GM12878 (cell line): ENCODE measurements around the gene SOWAHB. TPM values are rescaled to one million over a fixed set of nuclear protein-coding genes. Genes with fewer than 3 reads are reported as not detected.

ENCODE experiments used
- ATAC-seq: fragments of 200-7000 bp; cut with Tn5 transposase; 3 replicates; pipeline ENCODE4 v1.9.1; 2020; ENCODE audit warnings: mild to moderate bottlenecking, moderate library complexity
- BruUV-seq: library from RNA; stranded (reverse); fragments of 400-500 nt; replicated peaks from 2 replicates; lab custom pipeline; 2021; lab: Mats Ljungman, UMichigan
- CTCF ChIA-PET: fragments of 300-600 bp; sonication (Branson Sonifier 250); formaldehyde crosslinking; extraction: SDS; loops from one replicate; lab custom pipeline; 2021; ENCODE audit warnings: inconsistent platforms; lab: Yijun Ruan, JAX
- POLR2A ChIA-PET: fragments of 350-600 bp; formaldehyde crosslinking; extraction: SDS; loops from one replicate; lab custom pipeline; 2021; ENCODE audit warnings: inconsistent platforms; lab: Charles Lee
- RAD21 ChIA-PET: fragments of 300-600 bp; sonication (Branson Sonifier 250); formaldehyde crosslinking; loops from one replicate; lab custom pipeline; 2023; ENCODE audit warnings: antibody characterized with exemption; ENCODE audit not compliant: unreplicated experiment; lab: Charles Lee
- SMC1A ChIA-PET: fragments of 300-600 bp; sonication (Branson Sonifier 250); formaldehyde crosslinking; loops from one replicate; lab custom pipeline; 2023; ENCODE audit not compliant: unreplicated experiment, uncharacterized antibody; lab: Charles Lee
- DNase-seq: peaks from one replicate; pipeline ENCODE4 v3.0.0-alpha.2; 2011; ENCODE audit warnings: low read depth, low spot score
- FAIRE-seq: peaks from 3 replicates; lab custom pipeline; 2011; peaks lifted over from hg19 to GRCh38; lab: Jason Lieb, UNC
- H2AFZ ChIP-seq: 2 replicates; pipeline ENCODE4 v1.6.0; 2011; ENCODE audit warnings: low read depth, low read length, control low read depth; ENCODE audit not compliant: control insufficient read depth
- H3K27ac ChIP-seq: 2 replicates; pipeline ENCODE4 v1.5.1; 2011; ENCODE audit warnings: control low read depth; ENCODE audit not compliant: control insufficient read depth, insufficient read depth
- H3K27me3 ChIP-seq, 2 experiments: replicated peaks in 1 of 2; 2 replicates each; pipeline versions ENCODE4 v1.6.0 to v1.6.1; 2011; ENCODE audit warnings: low read length in 1 of 2; ENCODE audit not compliant: control insufficient read depth in 2 of 2, insufficient read depth in 2 of 2
- H3K36me3 ChIP-seq, 2 experiments: 2 replicates each; pipeline ENCODE4 v1.5.1; 2011; ENCODE audit warnings: low read length in 1 of 2; ENCODE audit not compliant: control insufficient read depth in 2 of 2, insufficient read depth in 2 of 2
- H3K4me1 ChIP-seq: 2 replicates; pipeline ENCODE4 v1.6.1; 2011; ENCODE audit warnings: mild to moderate bottlenecking, low read length, moderate library complexity, mixed read lengths; ENCODE audit not compliant: control insufficient read depth, insufficient read depth
- H3K4me2 ChIP-seq: 2 replicates; pipeline ENCODE4 v1.6.0; 2011; ENCODE audit warnings: control low read depth; ENCODE audit not compliant: control insufficient read depth, insufficient read depth
- H3K4me3 ChIP-seq: fragments of 200-600 bp; sonication (generic); 2 replicates; pipeline ENCODE4 v1.5.1; 2016
- H3K79me2 ChIP-seq: 2 replicates; pipeline ENCODE4 v1.6.0; 2011; ENCODE audit warnings: low read length; ENCODE audit not compliant: control insufficient read depth, insufficient read depth
- H3K9ac ChIP-seq: 2 replicates; pipeline ENCODE4 v1.8.0; 2011; ENCODE audit warnings: low read length, control low read depth, mixed read lengths; ENCODE audit not compliant: control insufficient read depth, insufficient read depth
- H3K9me3 ChIP-seq: replicated peaks from 3 replicates; pipeline ENCODE4 v1.5.1; 2011; ENCODE audit warnings: mild to moderate bottlenecking, low read length; ENCODE audit not compliant: control insufficient read depth, insufficient read depth
- H4K20me1 ChIP-seq: 2 replicates; pipeline ENCODE4 v1.6.0; 2011; ENCODE audit not compliant: control insufficient read depth, insufficient read depth
- EP300 ChIP-seq, 2 experiments: fragments of 150-350 bp in 1 of 2; IDR thresholded peaks; 2 replicates each; pipeline ENCODE4 v1.6.1; 2011 to 2012; ENCODE audit warnings: low read depth in 2 of 2, low read length in 2 of 2, borderline replicate concordance in 1 of 2, improper control_type of control experiment in 1 of 2, inconsistent platforms in 1 of 2; ENCODE audit not compliant: control insufficient read depth in 1 of 2
- ESRRA ChIP-seq: IDR thresholded peaks from 2 replicates; pipeline ENCODE4 v1.6.1; 2012; ENCODE audit warnings: mild to moderate bottlenecking, low read length, improper control_type of control experiment
- ETV6 ChIP-seq, 2 experiments: fragments of 450-650 bp in 1 of 2; IDR thresholded peaks in 1 of 2; conservative IDR thresholded peaks in 1 of 2; 2 replicates each; pipeline ENCODE4 v1.6.1; 2014; ENCODE audit warnings: antibody characterized with exemption in 1 of 2, borderline replicate concordance in 1 of 2, low read depth in 1 of 2, mild to moderate bottlenecking in 1 of 2, moderate library complexity in 1 of 2
- HCFC1 ChIP-seq: fragments of 150-350 bp; IDR thresholded peaks from 2 replicates; pipeline ENCODE4 v1.6.1; 2014; ENCODE audit warnings: low read length
- MTA3 ChIP-seq: IDR thresholded peaks from 2 replicates; pipeline ENCODE4 v1.6.1; 2012; ENCODE audit warnings: low read length, inconsistent platforms, borderline replicate concordance
- MYB ChIP-seq: fragments of 150-350 bp; IDR thresholded peaks from 2 replicates; pipeline ENCODE4 v1.6.1; 2014; ENCODE audit warnings: mild to moderate bottlenecking, low read depth, low read length, borderline replicate concordance
- NBN ChIP-seq: fragments of 450-650 bp; IDR thresholded peaks from 2 replicates; pipeline ENCODE4 v1.6.1; 2016
- RUNX3 ChIP-seq: IDR thresholded peaks from 2 replicates; pipeline ENCODE4 v1.6.1; 2012; ENCODE audit warnings: low read length, inconsistent platforms
- SREBF2 ChIP-seq: IDR thresholded peaks from 2 replicates; pipeline ENCODE4 v1.6.1; 2012; ENCODE audit warnings: mild to moderate bottlenecking, low read length
- SRF ChIP-seq, 2 experiments: IDR thresholded peaks; 2 replicates each; pipeline ENCODE4 v1.6.1; 2011; ENCODE audit warnings: low read depth in 2 of 2, low read length in 2 of 2, mild to moderate bottlenecking in 1 of 2, moderate library complexity in 1 of 2
- SUPT20H ChIP-seq: IDR thresholded peaks from 2 replicates; pipeline ENCODE4 v1.6.1; 2011; ENCODE audit warnings: low read depth, mild to moderate bottlenecking, low read length, moderate library complexity, borderline replicate concordance; ENCODE audit not compliant: control insufficient read depth
- YBX1 ChIP-seq: fragments of 450-650 bp; IDR thresholded peaks from 2 replicates; pipeline ENCODE4 v1.6.1; 2016; ENCODE audit warnings: antibody characterized with exemption
- YY1 ChIP-seq: IDR thresholded peaks from 2 replicates; pipeline ENCODE4 v1.6.1; 2011; ENCODE audit warnings: low read depth, mild to moderate bottlenecking, low read length
- ZZZ3 ChIP-seq: IDR thresholded peaks from 2 replicates; pipeline ENCODE4 v1.6.1; 2011; ENCODE audit warnings: low read depth; ENCODE audit not compliant: control insufficient read depth, insufficient read length
- WGBS: methylation state at CpG from one replicate; pipeline ENCODE4 v1.1.6; 2016; ENCODE audit warnings: low lambda C conversion rate; ENCODE audit not compliant: insufficient replicate concordance, insufficient coverage; ENCODE audit errors: missing lambda C conversion rate; 5-methylcytosine and 5-hydroxymethylcytosine counted together
- in situ Hi-C: fragments of 300-500 bp; cut with MboI; formaldehyde crosslinking; loops from 9 replicates; pipeline ENCODE4 v1.14.3; 2018; ENCODE audit warnings: mixed read lengths
- intact Hi-C: fragments of 100-400 bp; cut with micrococcal nuclease; formaldehyde crosslinking; loops from one replicate; pipeline ENCODE4 v1.14.2; 2022; ENCODE audit not compliant: unreplicated experiment
- polyA plus RNA-seq, 11 experiments: library from polyadenylated mRNA; depleted of rRNA in 4 of 11; unstranded in 6 of 11; stranded (reverse) in 5 of 11; fragments of >200 nt; fragmentation: Nextera tagmentation in 4 of 11; fragmentation: Illumina TruSeq in 1 of 11; extraction: Ambion mirVana in 4 of 11; extraction: Trizol in 1 of 11; gene quantifications; 1 replicate in 1 of 11; 2 replicates in 10 of 11; pipeline versions ENCODE4 v1.2.1 to v1.2.3, GENCODE V29; 2011 to 2016; ENCODE audit warnings: inconsistent platforms in 2 of 11, missing spikeins in 2 of 11, low read depth in 1 of 11
- total RNA-seq, 4 experiments: library from RNA; depleted of rRNA in 3 of 4; stranded (reverse); fragments of >200 nt in 3 of 4; fragmentation: Illumina TruSeq in 1 of 4; extraction: Trizol in 1 of 4; gene quantifications; 2 replicates each; pipeline versions ENCODE4 v1.2.1 to v1.2.3, GENCODE V29; 2013 to 2021
- TF ChIP-seq, protein P1 (sequence below): fragments of 450-650 bp; IDR thresholded peaks from 2 replicates; pipeline ENCODE4 v1.6.1; 2017; ENCODE audit warnings: mild to moderate bottlenecking

Gene SOWAHB
- total and polyA plus RNA-seq, 10 of the 15 experiments (the other 5 are each of a cell fraction or from before 2014, with no cell fraction given), result 0.01 to 0.13 (median 0.05) TPM; not detected in 4

DNA sequence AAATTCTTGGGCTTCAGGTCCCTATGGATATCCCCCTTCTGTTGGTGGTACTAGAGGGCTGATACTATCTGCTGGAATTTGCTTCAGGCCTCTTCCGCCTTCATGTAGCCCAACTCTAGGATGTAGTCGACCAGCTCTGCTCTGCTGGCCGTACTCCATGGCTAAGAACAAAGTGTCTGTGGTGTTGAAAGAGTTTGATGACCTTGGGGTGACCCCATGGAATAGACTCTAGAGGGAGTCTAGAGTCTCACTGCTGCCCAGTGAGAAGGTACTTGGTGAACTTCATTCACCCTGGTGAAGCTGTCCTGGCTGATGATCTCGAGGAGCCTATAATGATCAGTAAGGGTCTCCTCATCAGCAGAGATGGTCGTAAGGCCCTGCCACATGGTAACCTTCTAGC is 11.7 kb downstream of the SOWAHB start:
- TF ChIP-seq HCFC1, result no peak
- TF ChIP-seq ZZZ3, result no peak
- no peak for TF ChIP-seq SRF (IDR thresholded peaks at IDR 0.05; ENCODE audit: low read depth in 2 of 2, low read length in 2 of 2)
- TF ChIP-seq MYB, result no peak
- TF ChIP-seq SUPT20H, result no peak
- TF ChIP-seq SREBF2, result no peak
- no peak for TF ChIP-seq NBN
- TF ChIP-seq, protein P1, sequence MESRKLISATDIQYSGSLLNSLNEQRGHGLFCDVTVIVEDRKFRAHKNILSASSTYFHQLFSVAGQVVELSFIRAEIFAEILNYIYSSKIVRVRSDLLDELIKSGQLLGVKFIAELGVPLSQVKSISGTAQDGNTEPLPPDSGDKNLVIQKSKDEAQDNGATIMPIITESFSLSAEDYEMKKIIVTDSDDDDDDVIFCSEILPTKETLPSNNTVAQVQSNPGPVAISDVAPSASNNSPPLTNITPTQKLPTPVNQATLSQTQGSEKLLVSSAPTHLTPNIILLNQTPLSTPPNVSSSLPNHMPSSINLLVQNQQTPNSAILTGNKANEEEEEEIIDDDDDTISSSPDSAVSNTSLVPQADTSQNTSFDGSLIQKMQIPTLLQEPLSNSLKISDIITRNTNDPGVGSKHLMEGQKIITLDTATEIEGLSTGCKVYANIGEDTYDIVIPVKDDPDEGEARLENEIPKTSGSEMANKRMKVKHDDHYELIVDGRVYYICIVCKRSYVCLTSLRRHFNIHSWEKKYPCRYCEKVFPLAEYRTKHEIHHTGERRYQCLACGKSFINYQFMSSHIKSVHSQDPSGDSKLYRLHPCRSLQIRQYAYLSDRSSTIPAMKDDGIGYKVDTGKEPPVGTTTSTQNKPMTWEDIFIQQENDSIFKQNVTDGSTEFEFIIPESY, result no peak
- TF ChIP-seq YBX1, result no peak
- no peak for TF ChIP-seq EP300 (IDR thresholded peaks at IDR 0.05; ENCODE audit: borderline replicate concordance in 1 of 2, control insufficient read depth in 1 of 2, low read depth in 2 of 2, low read length in 2 of 2)
- no peak for TF ChIP-seq MTA3
- TF ChIP-seq ESRRA, result no peak
- TF ChIP-seq RUNX3, result no peak
- no peak for TF ChIP-seq ETV6 (conservative IDR thresholded peaks at IDR 0.05 in 1 of 2, IDR thresholded peaks at IDR 0.05 in 1 of 2; ENCODE audit: borderline replicate concordance in 1 of 2, low read depth in 1 of 2)
- no peak for TF ChIP-seq YY1
- Histone ChIP-seq H3K4me1 (no peaks in the 10 kb centered on the region), H3K27ac (no peak overlapping the region), H3K79me2 (no peaks in the 10 kb centered on the region), H3K9me3 (no peaks in the 10 kb centered on the region; the same call in 2 of the 3 replicates), H3K4me3 (no peak overlapping the region), H3K9ac (no peak overlapping the region), H2AFZ (no peak overlapping the region), H3K36me3 (no peaks in the 10 kb centered on the region), H4K20me1 (no peaks in the 10 kb centered on the region), H3K4me2 (no peak overlapping the region), H3K27me3 (no peaks in the 10 kb centered on the region; a peak in 1 of 4 replicates)
- no TSS peak for BruUV-seq
- RAD21 ChIA-PET, result no interaction called here
- SMC1A ChIA-PET, result interaction anchor here (1.4 kb wide), 1 partner anchor 37 kb away, joined by 3 read pairs; no protein-coding TSS in a partner anchor
- WGBS, result 62% methylated on average over 5 of the region's 5 CpGs
- DNase-seq (no peak), FAIRE-seq (no peak), ATAC-seq (no peak)
- CTCF ChIA-PET, result interaction anchor here (0.6 to 1.2 kb wide), 2 partner anchors 193 to 382 kb away, joined by 3 to 4 read pairs; no protein-coding TSS in a partner anchor
- POLR2A ChIA-PET, result interaction anchor here (1.1 kb wide), 1 partner anchor 126 kb away, joined by 3 read pairs; no protein-coding TSS in a partner anchor
- intact Hi-C loops (no loop called here), in situ Hi-C loops (no loop called here)
